Suprapubic skin (tissue), 3 donors: Measurements from ENCODE around the gene AP5S1.

Experiments used
- CTCF ChIP-seq, 2 donors: fragments of 200-600 bp in 1 of 2; fragments of 450-650 bp in 1 of 2; sonication (generic) in 1 of 2; IDR thresholded peaks; one replicate each; pipeline ENCODE4 v1.5.1; 2016 to 2019; ENCODE audit warnings: antibody characterized with exemption in 2 of 2, mild to moderate bottlenecking in 1 of 2, moderate library complexity in 1 of 2
- POLR2AphosphoS5 ChIP-seq, 3 donors: sonication (generic); formaldehyde crosslinking; IDR thresholded peaks; one replicate each; pipeline ENCODE4 v1.6.1; 2017; ENCODE audit warnings: antibody characterized with exemption in 3 of 3

DNA sequence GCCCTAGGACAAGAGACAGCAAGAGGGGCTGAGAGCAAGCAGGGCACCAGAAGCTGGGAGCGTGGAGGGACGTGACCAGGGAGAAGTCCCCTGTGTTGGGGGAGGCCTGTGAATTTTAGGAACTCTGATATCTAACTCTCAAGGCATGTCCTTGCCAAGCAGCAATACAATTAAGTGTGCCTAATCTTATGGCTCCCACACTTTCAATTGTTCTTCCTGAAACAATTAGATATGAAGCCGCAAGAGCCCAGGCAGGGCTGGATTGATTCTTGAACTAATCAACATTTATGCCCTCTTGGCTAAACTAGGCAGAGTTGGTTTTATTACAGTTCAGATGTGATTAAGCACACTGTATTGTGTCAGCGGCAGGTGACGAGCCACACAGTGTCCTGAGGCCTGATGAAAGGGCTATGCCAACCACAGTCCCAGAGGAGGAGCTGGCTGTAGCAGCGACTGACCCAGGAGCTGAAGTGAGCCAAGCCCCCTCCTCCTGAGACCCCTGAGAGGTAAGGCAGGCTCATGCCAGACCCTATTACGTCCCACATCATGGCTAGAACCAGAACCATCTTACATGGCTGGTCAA lies 22.1 kb downstream of the AP5S1 start:
- TF ChIP-seq CTCF (IDR thresholded peaks at IDR 0.05): no peak
- TF ChIP-seq POLR2AphosphoS5 (IDR thresholded peaks at IDR 0.05): no peak
